ENCODE measurements around the gene APLN. TPM values are rescaled to one million over a fixed set of nuclear protein-coding genes. Genes with fewer than 3 reads are reported as not detected.

APLN gene
- total RNA-seq, 1 donor from 2014 or later = 2.2 TPM

- Histone ChIP-seq H3K27me3 (no peaks in the 10 kb centered on the region), H3K36me3 (no peaks in the 10 kb centered on the region), H3K4me1 (no peaks in the 10 kb centered on the region), H3K27ac (no peak overlapping the region), H3K4me3 (no peak overlapping the region), H3K9me3 (no peaks in the 10 kb centered on the region)
- no peak for DNase-seq (ENCODE audit: low spot score in 2 of 2)
- no peak for TF ChIP-seq CTCF (IDR thresholded peaks at IDR 0.05)
- intact Hi-C loops (cut with DNase I) = no loop called here
Measured at GRCh38 chrX:129617420-129617819, 37.3 kb downstream of the APLN start.

GRCh38 chrX:129614481-129615255 is 40.1 kb downstream of the APLN start:
- H3K4me3 ChIP-seq = no peak overlapping the region
- DNase-seq (ENCODE audit: low spot score in 2 of 2) = no peak
- H3K27me3 ChIP-seq = no peaks in the 10 kb centered on the region
- intact Hi-C loops (cut with DNase I) = no loop called here
- H3K9me3 ChIP-seq = no peaks in the 10 kb centered on the region
- H3K4me1 ChIP-seq = no peaks in the 10 kb centered on the region
- no peak overlapping the region for H3K27ac ChIP-seq
- H3K36me3 ChIP-seq = no peaks in the 10 kb centered on the region
- TF ChIP-seq CTCF (IDR thresholded peaks at IDR 0.05) = no peak

- DNase-seq (ENCODE audit: low spot score in 2 of 2) = no peak
- H3K27me3 ChIP-seq = no peaks in the 10 kb centered on the region
- no peaks in the 10 kb centered on the region for H3K9me3 ChIP-seq
- intact Hi-C loops (cut with DNase I) = no loop called here
- H3K27ac ChIP-seq = no peak overlapping the region
- no peak overlapping the region for H3K4me3 ChIP-seq
- H3K4me1 ChIP-seq = no peaks in the 10 kb centered on the region
- no peaks in the 10 kb centered on the region for H3K36me3 ChIP-seq
- TF ChIP-seq CTCF (IDR thresholded peaks at IDR 0.05) = no peak
Measured at GRCh38 chrX:129613596-129613995, 41.2 kb downstream of the APLN start.

- Histone ChIP-seq H3K4me3 (no peak overlapping the region), H3K9me3 (no peaks in the 10 kb centered on the region), H3K4me1 (no peaks in the 10 kb centered on the region), H3K27ac (no peak overlapping the region), H3K27me3 (no peaks in the 10 kb centered on the region), H3K36me3 (no peaks in the 10 kb centered on the region)
- no peak for TF ChIP-seq CTCF (IDR thresholded peaks at IDR 0.05)
- DNase-seq (ENCODE audit: low spot score in 2 of 2) = no peak
- intact Hi-C loops (cut with DNase I) = no loop called here
Measured at GRCh38 chrX:129612396-129612795, 42.4 kb downstream of the APLN start.

- Histone ChIP-seq H3K9me3 (no peaks in the 10 kb centered on the region), H3K27ac (no peak overlapping the region), H3K4me3 (no peak overlapping the region), H3K4me1 (no peaks in the 10 kb centered on the region), H3K27me3 (no peaks in the 10 kb centered on the region), H3K36me3 (no peaks in the 10 kb centered on the region)
- no peak for DNase-seq (ENCODE audit: low spot score in 2 of 2)
- intact Hi-C loops (cut with DNase I) = loop anchor here (10.0 kb wide), 2 partner anchors 235 to 1295 kb away; partner anchors contain the start of genes ENOX2 and ZDHHC9
- no peak for TF ChIP-seq CTCF (IDR thresholded peaks at IDR 0.05)
Measured at GRCh38 chrX:129609395-129609794, 45.4 kb downstream of the APLN start.

Data from ascending aorta (tissue), 2 donors.